Measurements from ENCODE around the gene P2RY8. TPM values are rescaled to one million over a fixed set of nuclear protein-coding genes. Genes with fewer than 3 reads are reported as not detected.

Gene P2RY8
- total and polyA plus RNA-seq, 2 donors from 2014 or later: 1.4 to 6.6 TPM

GRCh38 chrX:1466232-1466661 lies 70.7 kb downstream of the P2RY8 start:
- no peak for TF ChIP-seq CTCF (IDR thresholded peaks at IDR 0.05; ENCODE audit: borderline replicate concordance, extremely low read depth, insufficient read depth)
- Histone ChIP-seq H3K9ac (ENCODE audit: low read length in 3 of 3) (no peak overlapping the region), H3K4me3 (ENCODE audit: low read length in 3 of 3) (no peak overlapping the region), H3K9me3 (ENCODE audit: control insufficient read depth in 2 of 3, insufficient read depth in 1 of 3, low read length in 3 of 3) (no peaks in the 10 kb centered on the region), H3K27ac (ENCODE audit: low read depth in 2 of 2, low read length in 2 of 2) (no peak overlapping the region), H3K4me1 (ENCODE audit: control insufficient read depth in 2 of 3, insufficient read depth in 2 of 3, low read depth in 1 of 3, low read length in 3 of 3) (no peaks in the 10 kb centered on the region), H3K36me3 (ENCODE audit: control insufficient read depth in 2 of 3, insufficient read depth in 3 of 3, low read length in 3 of 3) (no peaks in the 10 kb centered on the region), H3K27me3 (ENCODE audit: control insufficient read depth, insufficient read depth, low read length) (peaks cover 4% of the 10 kb centered on the region)
- DNase-seq: peak in 3 of 5 donors; percentile 5 to 78 (median 29)
- FAIRE-seq: no peak
- intact Hi-C loops (cut with DNase I): no loop called here

- DNase-seq (peak in 3 of 5 donors; percentile 8 to 66 (median 24)), FAIRE-seq (no peak)
- no peaks in the 10 kb centered on the region for H3K4me1 ChIP-seq (ENCODE audit: control insufficient read depth in 2 of 3, insufficient read depth in 2 of 3, low read depth in 1 of 3, low read length in 3 of 3)
- H3K9ac ChIP-seq (ENCODE audit: low read length in 3 of 3): no peak overlapping the region
- peaks cover 4% of the 10 kb centered on the region for H3K27me3 ChIP-seq (ENCODE audit: control insufficient read depth, insufficient read depth, low read length)
- H3K36me3 ChIP-seq (ENCODE audit: control insufficient read depth in 2 of 3, insufficient read depth in 3 of 3, low read length in 3 of 3): no peaks in the 10 kb centered on the region
- H3K27ac ChIP-seq (ENCODE audit: low read depth in 2 of 2, low read length in 2 of 2): no peak overlapping the region
- no peak overlapping the region for H3K4me3 ChIP-seq (ENCODE audit: low read length in 3 of 3)
- intact Hi-C loops (cut with DNase I): no loop called here
- TF ChIP-seq CTCF (IDR thresholded peaks at IDR 0.05; ENCODE audit: borderline replicate concordance, extremely low read depth, insufficient read depth): no peak
- no peaks in the 10 kb centered on the region for H3K9me3 ChIP-seq (ENCODE audit: control insufficient read depth in 2 of 3, insufficient read depth in 1 of 3, low read length in 3 of 3)
Observed at GRCh38 chrX:1465286-1466231, 71.4 kb downstream of the P2RY8 start.

GRCh38 chrX:1464971-1465285 lies 72.1 kb downstream of the P2RY8 start:
- Histone ChIP-seq H3K27ac (ENCODE audit: low read depth in 2 of 2, low read length in 2 of 2) (no peak overlapping the region), H3K4me3 (ENCODE audit: low read length in 3 of 3) (no peak overlapping the region), H3K4me1 (ENCODE audit: control insufficient read depth in 2 of 3, insufficient read depth in 2 of 3, low read depth in 1 of 3, low read length in 3 of 3) (no peaks in the 10 kb centered on the region), H3K9me3 (ENCODE audit: control insufficient read depth in 2 of 3, insufficient read depth in 1 of 3, low read length in 3 of 3) (no peaks in the 10 kb centered on the region), H3K36me3 (ENCODE audit: control insufficient read depth in 2 of 3, insufficient read depth in 3 of 3, low read length in 3 of 3) (no peaks in the 10 kb centered on the region), H3K9ac (ENCODE audit: low read length in 3 of 3) (no peak overlapping the region), H3K27me3 (ENCODE audit: control insufficient read depth, insufficient read depth, low read length) (peaks cover 4% of the 10 kb centered on the region)
- intact Hi-C loops (cut with DNase I): no loop called here
- no peak for TF ChIP-seq CTCF (IDR thresholded peaks at IDR 0.05; ENCODE audit: borderline replicate concordance, extremely low read depth, insufficient read depth)
- DNase-seq: peak in 1 of 5 donors; percentile 18
- FAIRE-seq: no peak
